HuH-7.5 (cell line): ENCODE results near the gene BRCA1.
A peak's percentile ranks its signal among the peaks of the same experiment; 100 is the strongest.
"Not testable (repeated sequence)": the region's sequence is repeated elsewhere in the genome, so short reads cannot be mapped to it uniquely, and the experiment has no call there.

ENCODE experiments used
- DNase-seq: peaks from one replicate; pipeline ENCODE4 v3.0.0; 2011; ENCODE audit warnings: low spot score

Gene BRCA1

DNA sequence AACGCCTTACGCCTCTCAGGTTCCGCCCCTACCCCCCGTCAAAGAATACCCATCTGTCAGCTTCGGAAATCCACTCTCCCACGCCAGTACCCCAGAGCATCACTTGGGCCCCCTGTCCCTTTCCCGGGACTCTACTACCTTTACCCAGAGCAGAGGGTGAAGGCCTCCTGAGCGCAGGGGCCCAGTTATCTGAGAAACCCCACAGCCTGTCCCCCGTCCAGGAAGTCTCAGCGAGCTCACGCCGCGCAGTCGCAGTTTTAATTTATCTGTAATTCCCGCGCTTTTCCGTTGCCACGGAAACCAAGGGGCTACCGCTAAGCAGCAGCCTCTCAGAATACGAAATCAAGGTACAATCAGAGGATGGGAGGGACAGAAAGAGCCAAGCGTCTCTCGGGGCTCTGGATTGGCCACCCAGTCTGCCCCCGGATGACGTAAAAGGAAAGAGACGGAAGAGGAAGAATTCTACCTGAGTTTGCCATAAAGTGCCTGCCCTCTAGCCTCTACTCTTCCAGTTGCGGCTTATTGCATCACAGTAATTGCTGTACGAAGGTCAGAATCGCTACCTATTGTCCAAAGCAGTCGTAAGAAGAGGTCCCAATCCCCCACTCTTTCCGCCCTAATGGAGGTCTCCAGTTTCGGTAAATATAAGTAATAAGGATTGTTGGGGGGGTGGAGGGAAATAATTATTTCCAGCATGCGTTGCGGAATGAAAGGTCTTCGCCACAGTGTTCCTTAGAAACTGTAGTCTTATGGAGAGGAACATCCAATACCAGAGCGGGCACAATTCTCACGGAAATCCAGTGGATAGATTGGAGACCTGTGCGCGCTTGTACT, at the start of gene BRCA1:
Gene BRCA1 (minus strand): TSS at position 232 of the 834 bp plus-strand sequence. CDS start 1,268 bp downstream, outside the sequence.
- peak; percentile 98 for DNase-seq

DNA sequence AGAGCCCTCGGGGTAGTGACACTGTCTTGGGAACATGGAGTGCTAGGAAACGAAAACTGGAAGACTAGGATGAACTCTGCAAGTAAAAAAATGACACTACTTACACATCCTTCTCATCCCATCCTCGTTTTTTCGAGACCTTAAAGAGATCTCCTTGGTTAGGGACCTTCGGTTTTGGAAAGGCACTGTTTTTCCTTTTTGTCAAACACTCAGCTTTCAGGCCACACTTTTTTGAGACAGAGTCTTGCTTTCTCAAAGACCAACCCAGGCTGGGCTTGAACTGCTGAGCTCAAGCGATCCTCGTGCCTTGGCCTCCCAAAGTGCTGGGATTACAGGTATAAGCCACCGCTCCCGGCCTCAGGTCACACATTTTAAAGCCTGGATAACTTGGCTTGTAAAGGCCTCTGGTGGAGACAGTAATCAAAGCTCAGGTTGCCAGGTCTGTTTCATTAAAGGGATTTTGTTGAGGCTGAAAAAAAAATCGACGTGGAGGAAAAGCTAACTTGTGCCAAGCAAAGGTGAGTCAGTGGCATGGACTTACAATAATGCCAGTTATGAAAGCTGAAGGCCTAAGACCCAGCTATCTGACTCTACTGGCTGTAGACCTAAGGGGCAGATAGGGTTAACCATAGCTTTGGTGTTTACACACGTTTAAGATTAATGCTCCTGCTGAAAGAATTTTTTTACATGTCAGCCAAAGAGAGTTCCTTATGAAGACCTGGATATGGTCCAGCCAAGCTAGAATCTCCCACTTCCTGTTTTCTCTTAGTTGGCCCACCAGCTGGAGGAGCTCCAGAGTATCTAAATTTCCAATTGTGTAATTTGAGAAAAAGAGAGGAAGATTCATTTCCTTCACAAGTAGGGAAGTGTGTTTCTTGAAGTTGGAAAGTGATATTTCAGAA, 46.7 kb upstream of the BRCA1 start:
- DNase-seq: no peak

DNA sequence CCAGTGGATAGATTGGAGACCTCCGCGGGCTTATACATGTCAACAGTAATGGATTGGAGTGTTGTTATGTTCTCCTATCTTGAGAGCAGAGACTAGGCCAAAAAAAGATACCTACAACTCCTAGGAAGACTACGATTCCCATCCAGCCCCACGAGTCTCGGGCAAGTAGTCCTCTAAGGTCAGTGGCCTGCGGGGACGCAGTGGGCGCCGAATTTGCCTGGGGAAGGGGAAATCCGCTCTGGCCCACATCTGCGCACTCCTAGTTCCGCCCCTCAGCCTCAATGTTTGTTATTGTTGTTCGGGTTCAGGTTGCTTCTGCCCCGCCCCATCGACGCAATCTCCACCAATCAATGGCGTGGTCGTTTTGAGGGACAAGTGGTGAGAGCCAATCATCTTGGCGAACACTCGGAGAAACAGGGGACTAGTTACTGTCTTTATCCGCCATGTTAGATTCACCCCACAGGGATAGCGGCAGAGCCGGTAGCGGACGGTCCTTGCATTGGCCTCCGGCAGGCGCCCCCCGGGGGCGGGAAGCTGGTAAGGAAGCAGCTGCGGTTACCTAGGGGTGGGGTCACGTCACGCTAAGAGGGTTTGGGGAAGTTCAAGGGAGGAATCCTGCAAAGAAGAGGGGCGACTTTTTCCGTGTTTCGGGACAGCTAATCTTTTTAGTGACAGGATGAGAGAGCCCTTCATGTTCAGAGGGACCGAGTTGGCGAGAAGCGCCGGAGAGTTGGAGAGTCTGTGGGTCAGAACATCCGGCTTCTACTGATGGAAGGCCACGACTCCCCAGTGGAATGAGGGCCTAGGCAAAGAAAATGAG, 45.8 kb upstream of the BRCA1 start, which contains the start of gene NBR1:
Gene NBR1 (plus strand): TSS at position 449 of the 820 bp plus-strand sequence. CDS start 4,586 bp downstream, outside the sequence.
- DNase-seq: peak; percentile 84

DNA sequence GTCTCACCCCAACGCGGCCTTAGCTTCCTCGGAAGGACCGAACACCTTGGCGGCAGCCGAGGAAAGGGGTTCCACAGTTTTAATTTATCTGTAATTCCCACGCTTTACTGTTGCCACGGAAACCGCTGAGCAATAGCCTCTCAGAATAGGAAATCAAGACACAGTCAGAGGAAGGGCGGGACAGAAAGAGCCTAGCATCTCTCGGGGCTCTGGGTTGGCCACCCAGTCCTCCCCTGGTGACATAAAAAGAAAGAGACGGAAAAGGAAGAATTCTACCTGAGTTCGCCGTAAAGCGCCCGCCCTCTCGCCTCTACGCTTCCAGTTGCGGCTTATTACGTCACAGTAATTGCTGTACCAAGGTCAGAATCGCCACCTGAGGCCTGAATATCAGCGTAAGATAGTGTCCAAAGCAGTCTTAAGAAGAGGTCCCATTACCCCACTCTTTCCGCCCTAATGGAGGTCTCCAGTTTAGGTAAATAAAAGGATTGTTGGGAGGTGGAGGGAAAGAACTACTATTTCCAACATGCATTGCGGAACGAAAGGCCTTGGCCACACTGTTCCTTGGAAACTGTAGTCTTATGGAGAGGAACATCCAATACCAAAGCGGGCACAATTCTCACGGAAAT, 45.1 kb upstream of the BRCA1 start:
- peak; percentile 76 for DNase-seq

DNA sequence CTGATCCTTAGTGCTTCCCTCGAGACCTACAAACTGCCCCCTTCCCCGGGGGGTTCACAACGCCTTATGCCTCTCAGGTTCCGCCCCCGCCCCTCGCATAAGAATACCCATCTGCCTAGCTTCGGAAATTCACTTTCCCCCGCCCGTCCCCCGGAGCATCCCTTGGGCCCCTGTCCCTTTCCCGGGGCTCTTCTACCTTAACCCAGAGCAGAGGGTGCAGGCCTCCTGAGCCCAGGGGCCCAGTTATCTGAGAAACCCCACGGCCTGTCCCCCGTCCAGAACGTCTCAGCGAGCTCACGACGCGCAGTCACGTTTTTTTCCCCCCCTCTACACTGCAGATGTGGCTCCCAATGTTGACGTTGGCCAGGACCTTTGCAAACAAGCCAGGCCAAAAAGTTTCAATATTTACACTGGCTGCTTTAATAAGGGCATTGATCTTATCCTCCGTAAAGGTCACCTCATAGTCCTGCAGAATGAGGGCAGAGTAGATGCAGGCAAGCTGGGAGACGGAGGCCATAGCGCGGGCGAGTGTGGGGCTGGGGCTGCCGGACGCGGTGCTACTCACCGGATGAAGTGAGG, 44.5 kb upstream of the BRCA1 start:
- peak; percentile 40 for DNase-seq

DNA sequence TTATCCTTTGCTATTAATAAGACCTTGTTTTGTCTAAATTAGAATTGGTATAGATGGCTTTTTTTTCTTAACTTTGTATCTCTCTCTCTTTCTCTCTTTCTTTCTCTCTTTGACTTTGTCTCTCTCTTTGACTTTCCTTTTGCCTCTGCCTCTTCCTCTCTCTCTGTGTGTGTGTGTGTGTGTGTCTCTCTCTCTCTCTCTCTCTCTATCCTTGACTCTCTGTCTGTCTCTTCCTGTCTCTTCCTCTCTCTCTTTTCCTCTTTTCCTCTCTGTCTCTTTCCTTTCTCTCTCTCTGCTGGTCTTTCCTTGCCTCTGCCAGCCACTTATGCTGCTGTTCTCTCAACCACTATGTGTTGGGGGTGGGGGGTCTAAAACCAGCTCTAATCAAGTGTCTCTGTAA, 40.8 kb upstream of the BRCA1 start:
- DNase-seq: not testable (repeated sequence)

DNA sequence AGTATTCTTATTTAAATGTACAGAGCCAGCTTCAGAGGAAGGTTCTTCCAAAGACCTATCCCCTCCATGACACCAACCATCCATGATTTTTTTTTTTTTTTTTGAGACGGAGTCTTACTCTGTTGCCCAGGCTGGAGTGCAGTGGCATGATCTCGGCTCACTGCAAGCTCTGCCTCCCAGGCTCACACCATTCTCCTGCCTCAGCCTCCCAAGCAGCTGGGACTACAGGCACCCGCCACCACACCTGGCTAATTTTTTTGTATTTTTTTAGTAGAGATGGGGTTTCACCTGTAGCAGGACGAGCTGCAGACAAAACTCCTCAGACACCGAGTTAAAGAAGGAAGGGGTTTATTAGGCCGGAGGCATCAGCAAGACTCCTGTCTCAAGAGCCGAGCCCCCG, 34.8 kb upstream of the BRCA1 start:
- DNase-seq: not testable (repeated sequence)

DNA sequence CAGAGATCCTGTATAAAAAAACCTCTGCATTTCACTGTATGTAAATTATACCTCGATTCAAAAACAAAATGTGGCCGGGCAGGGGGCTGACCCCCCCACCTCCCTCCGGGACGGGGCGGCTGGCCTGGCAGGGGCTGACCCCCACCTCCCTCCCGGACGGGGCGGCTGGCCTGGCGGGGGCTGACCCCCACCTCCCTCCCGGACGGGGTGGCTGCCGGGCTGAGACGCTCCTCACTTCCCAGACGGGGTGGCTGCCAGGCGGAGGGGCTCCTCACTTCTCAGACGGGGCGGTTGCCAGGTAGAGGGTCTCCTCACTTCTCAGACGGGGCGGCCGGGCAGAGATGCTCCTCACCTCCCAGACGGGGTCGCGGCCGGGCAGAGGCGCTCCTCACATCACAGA, 34.1 kb upstream of the BRCA1 start:
- not testable (repeated sequence) for DNase-seq

DNA sequence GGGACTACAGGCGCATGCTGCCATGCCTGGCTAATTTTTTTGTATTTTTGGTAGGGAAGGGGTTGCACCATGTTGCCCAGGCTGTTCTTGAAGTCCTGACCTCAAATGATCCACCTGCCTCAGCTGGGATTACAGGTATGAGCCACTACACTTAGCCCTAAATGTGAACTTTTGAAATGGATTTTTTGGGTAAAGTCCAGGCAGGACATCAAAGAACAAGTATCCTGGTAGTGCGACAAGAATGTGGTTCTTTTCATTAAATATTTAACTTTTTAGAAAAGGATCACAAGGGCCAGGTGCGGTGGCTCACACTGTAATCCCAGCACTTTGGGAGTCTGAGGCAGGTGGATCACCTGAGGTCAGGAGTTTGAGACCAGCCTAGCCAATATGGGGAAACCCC, 30.5 kb upstream of the BRCA1 start:
- no peak for DNase-seq

DNA sequence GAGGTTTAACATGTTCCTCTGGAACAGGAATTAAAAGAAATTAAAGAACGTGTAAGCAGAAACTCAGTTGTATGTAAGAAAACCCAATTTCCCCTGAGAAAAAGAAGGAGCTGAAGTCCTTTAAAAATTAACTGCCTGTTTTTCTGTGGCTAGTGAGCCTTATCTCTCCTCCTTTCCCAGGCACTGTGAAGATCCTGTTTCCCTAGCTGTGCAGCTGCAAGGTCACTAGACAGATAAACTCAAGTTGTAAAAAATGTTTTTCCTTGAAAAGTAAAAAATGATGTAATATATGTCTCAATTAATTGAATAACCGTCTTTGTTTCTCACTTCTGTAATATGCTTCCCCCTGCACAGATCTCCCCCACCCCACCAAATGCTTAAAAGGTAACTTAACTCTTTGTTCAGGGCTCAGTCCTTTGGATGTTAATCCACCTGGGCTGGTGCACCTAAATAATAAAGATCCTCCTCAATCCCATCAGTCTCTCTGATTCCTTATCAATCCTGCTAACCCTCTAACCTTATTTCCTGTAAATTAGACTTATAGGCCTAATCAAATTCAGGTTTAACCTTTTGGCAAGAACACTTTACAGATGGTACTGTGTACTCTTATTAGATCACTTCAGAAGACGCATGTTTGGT, 28.2 kb upstream of the BRCA1 start:
- not testable (repeated sequence) for DNase-seq

DNA sequence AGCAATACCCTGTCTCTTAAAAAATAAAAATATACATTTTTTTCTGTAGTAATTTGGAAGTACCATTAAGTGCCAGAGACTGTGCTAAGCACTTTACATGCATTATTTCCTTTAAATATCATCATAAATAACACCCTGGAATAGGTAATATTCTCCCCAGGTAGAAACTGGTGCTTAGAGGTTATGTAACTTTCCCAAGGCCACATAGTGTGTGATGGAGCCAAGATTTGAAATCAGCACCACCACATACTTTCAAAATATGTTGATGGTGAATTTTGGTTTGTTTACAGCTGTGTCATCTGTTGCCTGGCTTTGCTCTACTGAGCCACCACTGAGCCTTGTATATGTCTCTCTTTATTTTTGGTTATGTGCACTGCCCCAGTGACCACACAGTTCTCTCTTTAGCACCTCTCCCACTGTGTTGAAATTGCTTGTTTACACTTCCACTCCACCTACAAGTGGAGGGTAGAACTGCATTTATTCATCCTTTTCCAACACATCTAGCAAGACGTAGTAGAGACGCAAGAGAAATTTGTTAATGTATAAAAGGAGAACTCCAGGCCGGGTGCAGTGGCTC, 26.8 kb upstream of the BRCA1 start:
- no peak for DNase-seq

DNA sequence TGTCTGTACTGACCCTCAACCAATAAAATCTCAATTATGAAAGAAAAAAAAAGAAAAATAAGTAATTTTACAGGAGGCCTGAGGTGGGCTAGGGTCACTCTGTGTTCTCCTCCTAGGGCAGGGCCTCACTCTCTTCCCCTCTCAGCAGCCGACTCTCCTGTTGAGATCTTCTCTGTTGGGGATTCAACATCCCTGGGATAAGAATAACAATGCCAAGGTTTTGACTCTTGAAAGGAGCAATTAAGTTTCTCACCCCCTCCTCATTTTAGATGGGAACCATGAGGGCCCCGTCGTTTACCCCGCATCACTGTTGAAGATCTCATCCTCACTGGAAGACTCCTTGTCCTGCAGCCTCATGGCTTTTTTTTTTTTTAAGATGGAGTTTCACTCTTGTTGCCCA, 21.5 kb upstream of the BRCA1 start:
- DNase-seq: no peak

DNA sequence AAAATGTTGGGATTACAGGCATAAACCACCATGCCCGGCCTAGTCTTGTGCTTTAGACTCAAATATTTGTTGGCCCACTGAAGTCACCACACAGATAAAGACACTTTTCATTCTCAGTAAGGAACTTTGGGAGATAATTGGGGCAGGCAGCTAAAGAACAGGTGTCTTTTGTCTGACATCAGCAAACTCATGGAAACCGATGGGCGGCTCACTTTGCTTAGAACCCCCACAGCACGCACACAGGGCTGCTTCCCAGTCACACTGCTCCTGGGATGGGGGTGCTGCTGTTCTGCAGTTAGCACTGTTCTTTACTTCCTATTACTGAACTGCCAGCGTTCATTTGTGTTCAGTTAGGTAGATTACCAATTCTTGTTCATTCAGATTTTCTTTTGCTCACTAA, 18.0 kb upstream of the BRCA1 start:
- DNase-seq: no peak

DNA sequence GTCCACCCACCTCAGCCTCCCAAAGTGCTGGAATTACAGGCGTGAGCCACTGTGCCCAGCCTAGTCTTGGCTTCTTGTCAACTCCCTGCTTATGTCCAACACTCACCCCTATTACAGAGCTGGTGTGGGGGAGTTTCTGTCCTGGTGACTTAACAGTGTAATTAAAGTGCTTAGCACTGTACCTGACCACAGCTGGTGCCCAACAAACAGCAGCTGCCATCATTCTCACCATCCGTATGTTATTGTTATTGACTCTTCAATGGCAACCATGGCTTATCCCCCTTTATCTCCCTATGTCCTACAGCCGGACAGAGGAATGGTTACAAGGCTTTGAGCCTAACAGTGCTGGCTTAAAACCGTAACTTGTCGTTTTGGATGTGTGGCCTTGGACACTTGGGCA, 17.0 kb upstream of the BRCA1 start:
- no peak for DNase-seq

DNA sequence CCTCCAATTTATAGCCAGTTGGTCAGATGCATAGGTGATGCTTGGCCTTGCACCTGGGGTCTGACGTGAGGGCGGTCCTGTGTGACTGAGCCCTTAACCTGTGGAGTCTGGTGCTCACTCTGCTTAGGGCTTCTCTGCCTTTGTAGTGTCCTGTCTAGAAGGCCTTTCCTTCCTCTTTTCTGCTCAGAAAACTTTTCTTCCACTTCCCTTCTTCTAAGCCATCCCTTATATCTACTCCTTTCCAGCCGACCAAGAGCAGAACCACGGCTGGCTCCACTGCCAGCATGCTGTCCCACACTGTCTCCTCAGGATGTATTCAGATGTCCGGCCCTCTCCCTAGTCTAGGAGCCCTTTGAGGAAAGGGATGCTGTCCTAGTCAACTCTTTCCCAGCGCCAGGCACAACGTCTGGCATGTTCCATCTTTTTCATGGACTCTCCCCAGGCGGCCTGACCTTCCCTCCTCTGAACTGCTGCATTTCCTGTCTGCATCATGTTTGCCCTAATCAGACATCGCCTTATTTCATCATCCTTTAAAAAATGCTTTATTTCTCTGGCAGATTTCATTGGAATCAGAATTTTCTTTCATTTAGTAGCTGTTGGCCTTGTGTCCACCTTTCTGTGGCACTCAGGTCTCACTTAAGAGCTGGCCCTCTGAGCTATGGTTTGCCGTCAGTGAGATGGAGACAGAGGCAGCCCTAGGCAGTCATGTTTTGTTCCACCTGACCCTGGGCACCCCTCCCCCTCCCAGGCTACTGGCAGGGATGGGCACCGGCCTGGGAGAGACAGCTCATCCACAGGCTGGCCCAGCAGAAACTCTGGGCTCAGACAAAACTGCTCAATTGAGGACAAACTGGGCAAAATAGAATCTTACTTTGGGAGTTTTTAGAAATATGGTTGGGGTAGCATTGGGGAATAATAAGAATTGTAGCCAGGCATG, 15.5 kb upstream of the BRCA1 start:
- no peak for DNase-seq

DNA sequence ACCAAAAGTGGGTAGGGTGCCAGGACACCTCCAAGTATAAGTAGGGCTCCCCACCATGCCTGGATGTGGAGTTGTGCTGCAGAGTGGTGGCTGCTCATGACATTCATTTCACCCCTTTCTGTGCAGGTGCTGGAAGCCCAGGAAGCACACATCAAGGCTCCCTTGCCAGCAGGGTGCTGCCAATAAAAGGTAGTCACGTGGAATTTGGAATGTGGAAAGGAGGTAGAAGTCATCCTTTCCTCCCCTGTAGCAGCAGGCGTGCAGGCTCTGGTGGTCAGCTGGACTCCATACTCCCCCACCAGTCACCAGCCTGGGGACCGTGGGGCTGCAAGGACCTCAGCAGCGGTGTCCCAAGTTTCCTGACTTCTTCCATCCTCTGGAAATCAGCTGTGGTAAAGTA, 13.4 kb upstream of the BRCA1 start:
- DNase-seq: not testable (repeated sequence)

DNA sequence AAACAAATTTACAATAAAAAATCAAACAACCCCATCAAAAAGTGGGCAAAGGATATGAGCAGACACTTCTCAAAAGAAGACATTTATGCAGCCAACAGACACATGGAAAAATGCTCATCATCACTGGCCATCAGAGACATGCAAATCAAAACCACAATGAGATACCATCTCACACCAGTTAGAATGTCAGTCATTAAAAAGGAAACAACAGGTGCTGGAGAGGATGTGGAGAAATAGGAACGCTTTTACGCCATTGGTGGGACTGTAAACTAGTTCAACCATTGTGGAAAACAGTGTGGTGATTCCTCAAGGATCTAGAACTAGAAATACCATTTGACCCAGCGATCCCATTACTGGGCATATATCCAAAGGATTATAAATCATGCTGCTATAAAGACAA, 11.4 kb upstream of the BRCA1 start:
- DNase-seq: not testable (repeated sequence)

DNA sequence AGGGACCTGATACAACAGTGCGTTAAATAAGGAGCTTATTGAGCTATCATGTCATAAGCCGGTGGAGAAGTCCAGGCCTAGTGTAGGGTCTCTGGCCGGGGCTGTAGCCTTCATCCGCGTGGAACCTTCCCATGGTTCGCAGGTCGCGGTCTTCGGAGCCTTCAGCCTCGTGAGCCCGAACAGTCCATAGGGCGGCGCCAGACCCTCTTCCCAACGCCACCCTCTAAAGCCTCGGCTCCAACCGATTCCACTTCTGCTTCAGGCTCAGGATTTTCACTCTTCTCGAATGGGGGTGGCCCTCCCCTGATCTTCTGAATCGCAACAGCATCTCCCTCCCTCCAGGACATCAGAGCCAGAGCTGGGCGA, 10.3 kb upstream of the BRCA1 start:
- no peak for DNase-seq

DNA sequence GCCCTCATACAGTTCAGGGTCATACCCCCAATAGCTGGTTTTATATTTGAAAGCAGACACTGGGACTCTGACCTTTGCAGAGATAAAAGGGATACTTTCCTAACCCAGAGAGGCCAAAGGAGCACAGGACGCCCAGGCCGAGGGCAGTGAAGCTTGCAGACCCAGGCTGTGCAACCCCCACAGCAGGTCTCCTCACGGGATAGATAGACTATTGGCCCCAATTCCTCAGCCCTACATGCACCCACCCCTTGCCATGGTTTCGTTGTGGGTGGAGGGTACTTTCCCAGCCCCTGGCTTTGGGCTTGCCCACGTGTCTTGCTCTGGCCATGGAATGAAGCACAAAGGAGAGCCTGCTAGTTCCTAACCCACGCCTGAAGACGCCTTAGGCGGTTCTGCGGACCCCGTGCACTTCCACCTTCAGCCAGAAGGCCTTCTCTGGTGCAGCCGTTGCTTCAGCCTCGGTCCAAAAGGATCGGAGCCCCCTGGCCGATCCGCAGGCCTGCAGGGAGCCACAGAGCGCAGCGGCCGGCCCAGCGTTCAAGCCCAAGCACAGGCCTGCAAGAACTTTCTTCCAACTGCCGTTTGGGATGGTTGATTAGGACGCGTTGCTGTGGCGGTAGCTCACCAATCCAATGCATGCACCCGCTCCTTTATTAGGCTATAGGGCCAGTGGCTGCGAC, 9.8 kb upstream of the BRCA1 start:
- peak; percentile 38 for DNase-seq
